ENCODE data around the gene REV3L.

REV3L gene

DNA sequence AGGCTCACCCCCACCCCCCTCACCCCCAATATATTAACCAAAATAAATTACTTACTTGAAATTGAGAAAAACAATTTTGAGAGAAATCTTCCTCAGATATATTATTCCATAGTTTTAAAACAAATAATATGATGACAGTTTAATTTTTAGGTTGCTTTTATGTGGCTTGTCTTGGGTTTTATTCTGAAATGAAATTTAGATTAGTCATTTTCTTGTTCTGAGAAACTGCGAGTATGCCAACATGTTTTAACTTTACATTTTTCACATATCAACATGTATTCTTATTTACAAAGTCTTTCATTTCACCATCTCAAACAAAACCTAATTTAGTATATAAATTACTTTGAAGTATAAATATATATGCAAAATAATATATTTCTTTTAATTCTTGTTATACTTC lies 11.1 kb downstream of the REV3L start:
- intact Hi-C loops (cut with DNase I), result loop anchor here (10.0 kb wide), 1 partner anchor 207 kb away; no protein-coding TSS in a partner anchor

DNA sequence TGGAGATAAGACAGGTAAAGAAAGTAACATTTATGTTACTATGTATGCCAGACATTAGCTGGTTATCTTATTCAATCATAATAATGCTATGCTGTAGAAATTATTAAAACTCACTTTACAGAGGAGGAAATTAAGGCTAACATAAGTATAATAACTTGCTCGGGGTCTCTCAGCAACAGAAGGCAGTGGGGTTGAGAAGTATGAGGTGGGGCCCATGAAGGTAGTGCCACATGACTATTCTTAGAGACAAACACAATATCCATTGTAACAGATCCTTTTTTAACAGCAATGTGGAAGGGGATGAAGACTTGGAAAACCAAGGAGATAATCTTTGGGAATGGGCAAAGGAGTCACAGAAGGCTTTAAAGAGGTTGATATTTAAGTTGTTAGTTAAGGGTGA lies 11.5 kb downstream of the REV3L start:
- no peak for DNase-seq
- intact Hi-C loops (cut with DNase I), result loop anchor here (10.0 kb wide), 1 partner anchor 207 kb away; no protein-coding TSS in a partner anchor

More for the DNA sequence above, 11.1 kb downstream of the REV3L start:
- no peak for DNase-seq

DNA sequence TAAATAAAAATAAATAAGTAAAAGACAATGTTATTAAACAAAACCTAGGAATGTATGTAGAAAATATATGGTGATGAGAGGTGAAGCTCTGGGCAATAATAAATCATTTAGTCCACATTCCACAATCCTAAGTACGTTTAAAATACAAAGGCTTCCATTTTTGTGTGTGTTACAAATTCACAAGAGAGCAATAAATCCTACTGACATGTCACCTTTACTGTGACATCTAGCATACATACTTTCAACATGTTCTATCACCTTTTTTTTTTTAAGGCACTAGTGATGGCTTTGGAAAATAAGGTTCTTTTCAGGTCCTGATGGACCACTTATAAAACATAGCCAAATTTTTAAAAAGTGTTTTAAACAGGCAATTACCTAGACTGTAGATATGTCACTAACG lies 12.0 kb downstream of the REV3L start:
- intact Hi-C loops (cut with DNase I), result loop anchor here (10.0 kb wide), 1 partner anchor 206 kb away; no protein-coding TSS in a partner anchor
- no peak for DNase-seq

DNA sequence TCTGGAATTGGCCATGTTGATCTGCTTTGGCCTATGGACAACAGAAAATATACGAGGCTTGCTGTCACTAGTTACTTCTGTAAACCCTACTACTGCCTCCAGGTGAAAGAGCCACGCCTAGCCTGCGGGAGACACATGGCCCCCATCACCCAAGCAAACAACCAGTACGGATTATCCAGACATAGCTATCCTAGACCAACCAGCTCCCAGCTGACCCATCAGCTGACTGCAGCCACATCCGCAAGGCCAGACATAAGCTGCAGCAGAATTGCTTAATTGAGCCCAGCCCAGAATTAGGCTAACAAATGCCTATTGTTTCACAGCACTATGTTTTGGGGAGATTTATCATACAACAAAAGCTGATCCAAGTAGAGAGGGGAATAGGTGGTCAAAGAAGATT lies 13.5 kb downstream of the REV3L start:
- intact Hi-C loops (cut with DNase I), result no loop called here
- peak in 6 of 10 donors; percentile 19 to 91 (median 58) for DNase-seq

DNA sequence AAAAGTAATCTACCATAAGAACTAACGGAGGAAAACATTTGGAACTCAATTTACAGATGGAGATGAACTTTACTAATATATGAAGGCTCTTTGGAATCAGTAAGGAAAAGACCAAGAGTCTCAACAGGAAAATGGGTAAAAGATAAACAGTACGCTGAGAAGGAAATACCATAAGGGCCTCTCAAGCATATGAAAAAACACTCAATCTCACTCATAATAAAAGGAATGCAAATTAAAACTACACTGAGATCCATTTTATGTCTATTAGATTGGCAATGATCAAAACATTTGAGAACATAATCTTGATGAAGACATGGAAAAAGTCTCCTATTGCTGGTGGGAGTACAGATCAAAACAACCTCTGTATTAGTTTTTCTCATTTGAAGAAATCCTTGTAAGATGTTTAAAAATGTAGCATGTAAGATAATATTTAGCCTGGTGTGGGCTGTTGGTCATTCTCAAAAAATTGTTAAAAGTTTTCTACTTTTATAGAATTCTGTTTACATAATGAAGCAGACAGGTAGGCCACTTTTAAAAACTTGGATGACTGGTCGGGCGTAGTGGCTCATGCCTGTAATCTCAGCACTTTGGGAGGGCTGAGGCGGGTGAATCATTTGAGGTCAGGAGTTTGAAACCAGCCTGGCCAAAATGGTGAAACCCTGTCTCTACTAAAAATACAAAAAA lies 14.5 kb downstream of the REV3L start:
- intact Hi-C loops (cut with DNase I), result no loop called here
- peak in 1 of 10 donors; percentile 47 for DNase-seq

DNA sequence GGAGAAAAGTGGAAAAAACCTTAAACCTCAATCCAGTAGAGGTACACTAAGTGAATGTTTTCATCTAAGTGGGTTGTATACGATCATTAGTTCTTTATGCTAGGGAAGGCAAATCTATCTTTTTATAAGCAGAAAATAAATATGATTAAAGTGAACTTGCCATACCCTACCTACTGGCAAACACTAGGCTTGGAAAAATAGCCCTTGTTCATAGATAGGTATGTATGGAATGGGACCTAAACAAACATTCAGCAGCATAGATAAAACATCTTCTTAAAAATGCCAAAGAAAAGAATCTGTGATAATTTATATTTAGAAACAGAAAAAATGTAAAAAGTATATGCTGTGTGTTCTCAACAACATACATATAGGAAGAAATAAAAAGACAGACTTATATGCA lies 18.8 kb downstream of the REV3L start:
- DNase-seq, result no peak
- intact Hi-C loops (cut with DNase I), result no loop called here

DNA sequence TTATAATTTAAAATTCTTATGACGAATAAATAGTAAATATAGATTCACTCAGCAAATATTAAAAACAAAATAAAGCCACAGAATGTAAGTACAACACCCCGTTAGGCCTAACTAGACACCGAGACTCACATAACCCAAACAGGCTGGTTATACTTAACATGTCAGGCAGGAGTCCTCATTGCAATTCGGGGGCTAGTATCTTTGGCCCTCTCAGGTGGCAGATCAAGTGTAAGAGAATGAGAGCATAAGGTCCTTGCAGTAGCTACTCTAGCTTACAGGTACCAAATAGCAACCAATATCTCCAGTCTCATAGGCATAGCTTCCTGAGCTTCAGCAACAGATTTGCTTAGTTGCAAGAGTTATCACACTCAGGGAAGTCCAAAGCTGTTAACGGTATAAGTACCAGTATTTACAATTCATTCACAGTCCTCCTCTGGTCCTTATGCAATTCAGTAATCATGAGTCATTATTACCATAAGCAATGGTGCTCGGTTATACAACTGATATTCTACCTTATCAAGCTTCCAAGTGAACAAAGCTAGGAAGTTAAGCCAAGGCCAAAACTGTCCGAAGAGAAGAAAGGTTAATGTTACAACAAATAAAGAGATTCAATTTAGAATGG lies 20.1 kb downstream of the REV3L start:
- DNase-seq, result no peak
- intact Hi-C loops (cut with DNase I), result no loop called here

DNA sequence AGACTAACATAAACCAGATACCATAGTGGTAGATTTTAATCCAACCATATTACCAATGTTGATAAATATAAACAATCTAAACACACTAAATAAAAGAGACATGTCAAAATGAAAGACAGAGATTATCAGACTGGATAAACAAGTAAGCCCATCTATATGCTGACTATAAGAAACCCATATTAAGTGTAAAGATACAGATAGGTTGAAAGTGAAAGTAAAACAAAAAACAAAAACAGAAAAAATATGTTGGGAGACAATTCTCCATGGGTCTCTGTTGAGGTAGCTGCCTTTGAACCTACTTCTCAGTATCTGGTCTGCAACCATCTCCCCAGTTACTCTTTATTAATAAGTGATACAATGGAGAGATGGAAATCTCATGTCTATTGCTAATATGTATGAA lies 21.2 kb downstream of the REV3L start:
- no peak for DNase-seq
- intact Hi-C loops (cut with DNase I), result no loop called here

DNA sequence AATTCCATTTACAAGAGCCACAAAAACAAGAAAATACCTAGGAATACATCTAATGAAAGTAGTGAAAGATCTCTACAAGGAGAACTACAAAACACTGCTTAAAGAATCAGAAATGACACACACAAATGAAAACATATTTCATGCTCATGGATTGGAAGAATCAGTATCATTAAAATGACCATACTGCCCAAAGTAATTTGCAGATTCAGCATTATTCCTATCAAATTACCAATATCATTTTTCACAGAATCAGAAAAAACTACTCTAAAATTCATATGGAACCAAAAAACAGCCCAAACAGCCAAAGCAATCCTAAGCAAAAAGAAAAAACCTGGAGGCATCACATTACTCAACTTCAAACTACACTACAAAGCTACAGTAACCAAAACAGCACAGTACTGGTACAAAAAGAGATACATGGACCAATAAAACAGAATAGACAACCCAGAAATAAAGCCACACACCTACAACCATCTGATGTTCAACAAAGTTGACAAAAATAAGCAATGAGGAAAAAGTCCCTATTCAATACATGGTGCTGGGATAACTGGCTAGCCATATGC lies 24.3 kb downstream of the REV3L start:
- intact Hi-C loops (cut with DNase I), result no loop called here

DNA sequence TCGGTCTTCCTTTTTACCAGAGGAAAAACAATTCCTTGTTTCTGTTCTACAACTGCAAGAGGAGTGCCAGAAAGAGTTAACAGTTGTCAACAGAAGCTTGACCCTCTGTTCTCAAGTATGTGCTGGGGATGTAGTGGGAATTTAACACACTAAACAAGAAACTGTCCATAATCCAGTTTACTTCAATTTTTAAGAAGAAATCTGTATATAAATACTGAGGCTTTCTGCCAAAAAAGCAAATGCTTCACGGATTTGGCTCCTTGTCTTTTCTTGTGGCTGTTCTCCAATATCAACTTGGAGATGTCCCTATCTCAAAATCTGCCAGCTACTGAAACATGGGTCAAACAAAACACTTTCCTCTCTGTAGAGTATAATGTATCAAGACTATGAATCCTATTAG lies 26.8 kb downstream of the REV3L start:
- DNase-seq, result no peak
- intact Hi-C loops (cut with DNase I), result no loop called here

More for the DNA sequence above, 24.3 kb downstream of the REV3L start:
- no peak for DNase-seq

DNA sequence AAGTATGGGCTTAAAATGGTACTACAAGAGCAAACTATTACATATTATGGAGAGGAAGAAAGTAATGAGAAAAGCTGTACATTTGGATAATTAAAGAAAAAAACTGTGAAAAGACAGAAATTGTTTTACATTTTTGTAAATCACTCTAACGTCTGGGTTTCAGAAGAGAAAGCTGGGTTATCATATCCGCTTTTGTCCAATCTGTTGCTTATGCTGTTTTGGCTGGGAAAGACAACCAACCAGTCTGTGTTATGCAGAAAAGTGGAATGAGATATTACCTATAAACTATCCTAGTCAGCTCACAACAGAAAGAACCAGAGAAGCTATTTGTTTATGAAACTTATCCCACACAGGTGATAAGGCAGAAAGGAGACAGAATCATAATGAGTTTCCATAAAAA lies 32.4 kb downstream of the REV3L start:
- intact Hi-C loops (cut with DNase I), result no loop called here
- DNase-seq, result no peak

DNA sequence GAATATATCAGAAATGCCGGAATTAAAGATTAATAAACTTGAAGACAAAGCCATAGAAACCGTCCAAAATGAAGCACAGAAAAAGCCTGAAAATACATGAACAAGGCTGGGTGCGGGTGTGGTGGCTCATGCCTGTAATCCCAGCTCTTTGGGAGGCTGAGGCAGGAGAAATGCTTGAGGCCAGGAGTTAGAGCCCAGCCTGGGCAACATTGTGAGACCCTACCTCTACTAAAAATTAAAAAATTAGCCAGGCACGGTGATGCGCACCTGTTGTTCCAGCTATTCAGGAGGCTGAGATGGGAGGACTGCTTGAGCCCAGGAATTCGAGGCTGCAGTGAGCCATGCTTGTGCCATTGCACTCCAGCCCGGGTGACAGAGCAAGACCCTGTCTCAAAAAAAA lies 32.9 kb downstream of the REV3L start:
- intact Hi-C loops (cut with DNase I), result no loop called here
- no peak for DNase-seq

DNA sequence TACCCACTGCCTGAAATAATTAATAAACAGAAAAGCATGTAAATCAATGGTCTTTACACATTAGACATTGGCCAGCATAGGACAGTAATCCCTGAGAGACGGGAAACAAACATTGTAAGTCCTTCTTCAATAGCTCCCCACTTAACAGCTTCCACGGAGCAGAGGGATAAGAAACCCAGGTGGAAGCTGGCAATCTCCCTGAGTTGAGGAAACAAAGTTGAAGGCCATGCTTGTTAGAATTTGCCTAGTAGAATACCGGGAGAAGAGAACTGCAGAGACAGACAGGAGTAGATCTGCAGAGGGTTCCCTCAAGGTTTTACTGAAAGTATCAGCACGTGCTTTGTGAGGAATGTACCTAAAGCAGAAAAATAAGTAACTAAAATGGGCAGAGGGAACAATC lies 33.9 kb downstream of the REV3L start:
- DNase-seq, result no peak
- intact Hi-C loops (cut with DNase I), result no loop called here

DNA sequence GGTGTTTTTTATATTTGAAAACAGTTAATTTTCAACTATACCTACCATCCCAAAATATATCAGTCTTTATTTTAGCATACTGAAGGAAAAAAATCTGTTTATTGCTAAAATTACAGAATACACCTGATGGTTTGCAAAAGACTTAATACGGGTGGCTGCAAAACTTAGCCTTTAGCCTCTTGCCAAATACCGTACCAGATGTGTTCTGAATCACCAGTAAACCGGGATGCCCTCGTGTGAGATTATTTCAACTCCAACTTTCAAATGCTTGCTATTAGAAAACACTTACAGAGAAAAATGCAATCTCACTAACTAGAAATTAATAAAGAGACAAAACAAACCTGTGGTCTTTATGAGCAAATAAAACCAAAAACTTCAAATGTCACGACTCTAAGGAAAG lies 36.0 kb downstream of the REV3L start:
- intact Hi-C loops (cut with DNase I), result no loop called here
- no peak for DNase-seq

DNA sequence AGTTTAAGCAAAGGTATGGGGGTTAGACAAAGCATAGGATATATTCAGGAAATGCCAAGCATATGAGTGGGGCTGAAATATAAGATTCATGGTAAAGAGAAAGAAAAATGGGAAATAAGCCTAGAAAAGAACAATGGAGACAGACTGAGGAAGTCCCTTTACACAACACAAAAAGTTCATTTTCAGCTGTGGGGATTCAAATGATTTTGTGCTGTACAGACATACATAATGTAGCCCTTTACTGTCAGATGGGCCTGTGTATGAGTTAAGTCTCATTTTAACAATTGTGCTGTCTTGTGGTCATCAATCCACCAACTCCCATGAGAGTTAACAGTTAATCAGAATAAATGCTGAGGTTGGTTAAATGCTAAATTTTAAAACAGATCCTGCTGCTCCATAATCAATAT lies 37.2 kb downstream of the REV3L start:
- intact Hi-C loops (cut with DNase I), result no loop called here
- no peak for DNase-seq

DNA sequence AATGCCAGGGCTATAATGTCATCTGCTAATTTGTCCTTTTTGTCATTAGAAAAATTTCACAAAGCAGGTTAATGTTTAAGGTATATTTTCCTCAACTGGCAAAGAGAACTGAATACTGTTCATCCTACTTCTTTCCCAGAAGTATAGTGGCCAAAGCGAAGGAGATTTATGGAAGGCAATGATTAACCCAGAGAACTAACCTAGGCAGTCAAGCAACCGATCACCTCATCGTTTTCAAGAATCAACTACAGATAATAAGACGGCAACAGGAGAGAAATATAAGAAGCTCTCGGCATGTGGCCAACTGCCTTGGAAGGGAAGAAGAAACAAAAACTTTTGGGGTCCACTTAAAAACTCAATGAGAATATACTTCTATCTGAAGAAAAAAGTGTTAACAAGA lies 38.2 kb downstream of the REV3L start:
- intact Hi-C loops (cut with DNase I), result no loop called here

DNA sequence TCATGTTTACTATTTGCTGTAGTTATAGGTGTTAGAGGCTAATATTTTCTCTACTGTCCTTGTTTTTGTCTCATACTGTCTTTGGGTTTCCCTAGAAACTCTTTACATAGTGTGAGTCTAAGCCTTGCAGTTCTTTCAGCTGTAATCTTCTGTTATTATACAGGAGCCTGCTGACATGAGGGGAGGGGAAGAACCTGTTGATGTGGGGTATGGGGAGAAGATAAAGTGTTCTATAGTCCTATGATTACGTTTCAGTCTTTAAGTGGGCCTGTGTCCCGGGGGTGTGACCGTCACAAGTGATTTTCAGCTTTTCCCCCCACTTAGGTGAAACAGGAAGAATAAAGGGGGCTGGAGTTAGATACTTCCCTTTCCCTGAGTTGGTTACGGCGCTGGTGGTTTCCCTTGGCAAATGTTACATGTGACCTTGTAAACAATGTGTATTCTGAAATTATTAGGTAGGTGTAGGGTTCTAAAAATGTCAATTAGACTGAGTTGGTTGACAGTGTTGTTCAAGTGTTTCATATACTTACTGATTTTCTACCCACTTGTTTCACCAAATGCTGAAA lies 41.3 kb downstream of the REV3L start:
- intact Hi-C loops (cut with DNase I), result no loop called here
- DNase-seq, result no peak

More for the DNA sequence above, 38.2 kb downstream of the REV3L start:
- no peak for DNase-seq

DNA sequence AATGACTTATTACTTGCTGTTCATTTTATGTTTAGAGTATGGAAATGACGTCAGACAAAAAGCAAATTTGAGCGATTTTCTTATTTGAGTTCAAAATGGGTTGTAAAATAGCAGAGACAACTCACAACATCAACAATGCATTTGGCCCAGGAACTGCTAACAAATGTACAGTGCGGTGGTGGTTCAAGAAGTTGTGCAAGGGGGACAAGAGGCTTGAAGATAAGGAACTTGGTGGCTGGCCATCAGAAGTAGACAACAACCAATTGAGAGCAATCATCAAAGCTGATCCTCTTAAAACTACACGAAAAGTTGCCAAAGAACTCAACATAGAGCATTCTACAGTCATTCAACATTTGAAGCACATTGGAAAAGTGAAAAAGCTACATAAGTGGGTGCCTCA lies 43.8 kb downstream of the REV3L start:
- no peak for DNase-seq
- intact Hi-C loops (cut with DNase I), result no loop called here

DNA sequence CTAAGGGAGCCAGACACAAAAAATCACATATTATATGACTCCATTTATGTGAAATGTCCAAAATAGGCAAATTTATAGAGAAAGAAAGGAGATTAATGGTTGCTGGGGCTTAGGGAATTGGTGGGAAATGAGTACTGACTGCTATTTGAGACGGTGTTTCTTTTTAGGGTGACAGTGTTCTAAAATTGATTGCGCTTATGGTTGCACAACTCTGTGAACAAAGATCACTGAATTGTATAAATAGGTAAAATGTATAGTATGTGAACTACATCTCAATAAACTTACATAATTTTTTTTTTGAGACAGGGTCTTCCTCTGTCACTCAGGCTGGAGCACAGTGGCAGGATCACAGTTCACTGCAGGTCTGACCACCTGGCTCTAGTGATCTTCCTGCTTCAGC lies 45.4 kb downstream of the REV3L start:
- DNase-seq, result no peak
- intact Hi-C loops (cut with DNase I), result no loop called here

DNA sequence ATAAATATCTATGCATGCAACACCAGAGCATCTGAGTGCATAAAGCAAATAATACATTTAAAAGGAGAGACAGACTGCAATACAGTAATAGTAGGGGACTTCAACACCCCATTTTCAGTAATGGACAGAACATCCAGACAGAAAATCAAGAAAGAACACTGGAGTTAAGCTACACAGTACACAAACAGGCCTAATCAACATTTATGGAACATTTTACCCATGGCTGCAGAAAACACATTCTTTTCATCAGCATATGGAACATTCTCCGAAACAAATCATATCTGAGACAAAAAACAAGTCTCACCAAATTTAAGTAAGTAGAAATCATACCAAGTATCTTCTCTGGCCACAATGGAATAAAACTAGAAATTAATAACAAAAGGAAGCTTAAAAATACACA lies 50.5 kb downstream of the REV3L start:
- DNase-seq, result no peak

DNA sequence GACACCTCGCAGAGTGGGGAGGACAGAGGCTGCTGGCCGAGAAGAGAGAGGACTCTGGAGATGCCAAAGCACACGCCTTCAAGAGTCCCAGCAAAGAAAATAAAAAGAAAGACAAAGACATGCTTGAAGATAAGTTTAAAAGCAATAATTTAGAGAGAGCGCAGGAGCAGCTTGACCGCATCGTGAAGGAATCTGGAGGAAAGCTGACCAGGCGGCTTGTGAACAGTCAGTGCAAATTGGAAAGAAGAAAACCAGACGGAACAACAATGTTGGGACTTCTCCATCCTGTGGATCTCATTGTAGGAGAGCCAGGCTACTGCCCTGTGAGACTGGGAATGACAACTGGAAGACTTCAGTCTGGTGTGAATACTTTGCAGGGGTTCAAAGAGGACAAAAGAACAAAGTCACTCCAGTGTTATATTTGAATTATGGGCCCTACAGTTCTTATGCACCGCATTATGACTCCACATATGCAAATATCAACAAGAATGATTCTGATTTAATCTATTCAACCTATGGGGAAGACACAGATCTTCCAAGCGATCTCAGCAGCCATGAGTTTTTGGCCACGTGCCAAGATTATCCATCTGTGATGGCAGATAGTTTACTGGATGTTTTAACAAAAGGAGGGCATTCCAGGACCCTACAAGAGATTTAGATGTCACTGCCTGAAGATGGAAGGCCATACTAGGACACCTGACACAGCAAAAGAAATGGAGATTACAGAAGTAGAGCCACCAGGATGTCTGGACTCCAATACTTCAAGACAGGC lies 52.2 kb downstream of the REV3L start:
- intact Hi-C loops (cut with DNase I), result no loop called here
- DNase-seq, result no peak

More for the DNA sequence above, 50.5 kb downstream of the REV3L start:
- intact Hi-C loops (cut with DNase I), result no loop called here

Data from posterior cingulate gyrus (tissue), 11 donors.